OCI-LY7 (cell line): ENCODE data around the gene ALKBH4. TPM values are rescaled to one million over a fixed set of nuclear protein-coding genes. Genes with fewer than 3 reads are reported as not detected.

ENCODE experiments used
- BruUV-seq: library from RNA; stranded (reverse); fragments of 400-500 nt; replicated peaks from 2 replicates; lab custom pipeline; 2021; lab: Mats Ljungman, UMichigan
- CTCF ChIA-PET: fragments of 300-600 bp; sonication (Branson Sonifier 250); formaldehyde crosslinking; loops from one replicate; lab custom pipeline; 2022; ENCODE audit warnings: antibody characterized with exemption; ENCODE audit not compliant: unreplicated experiment; lab: Charles Lee
- POLR2A ChIA-PET: fragments of 300-600 bp; sonication (Branson Sonifier 250); formaldehyde crosslinking; loops from one replicate; lab custom pipeline; 2022; ENCODE audit warnings: antibody characterized with exemption; lab: Charles Lee
- DNase-seq: peaks from one replicate; pipeline ENCODE4 v3.0.0-alpha.2; 2015; ENCODE audit warnings: low spot score
- H2AFZ ChIP-seq: fragments of 200-600 bp; sonication (generic), shearing (Covaris generic); 2 replicates; pipeline ENCODE4 v1.6.1; 2014; ENCODE audit warnings: mild to moderate bottlenecking, antibody characterized with exemption, low read length, moderate library complexity
- H3K27ac ChIP-seq: fragments of 200-600 bp; sonication (generic); 2 replicates; pipeline ENCODE4 v1.5.1; 2014; ENCODE audit warnings: mixed run types, low read depth, mild to moderate bottlenecking, moderate library complexity, low read length, inconsistent platforms; ENCODE audit not compliant: poor library complexity, severe bottlenecking
- H3K36me3 ChIP-seq: fragments of 200-600 bp; sonication (generic); 2 replicates; pipeline ENCODE4 v1.6.1; 2014; ENCODE audit warnings: mild to moderate bottlenecking, antibody characterized with exemption, low read length, moderate library complexity, mixed read lengths; ENCODE audit not compliant: insufficient read depth
- H3K4me1 ChIP-seq: fragments of 200-600 bp; sonication (generic); 2 replicates; pipeline ENCODE4 v1.5.1; 2014; ENCODE audit warnings: mild to moderate bottlenecking, low read length; ENCODE audit not compliant: insufficient read depth, poor library complexity, severe bottlenecking
- H3K4me2 ChIP-seq: fragments of 200-600 bp; sonication (generic); 2 replicates; pipeline ENCODE4 v1.6.1; 2014; ENCODE audit warnings: mild to moderate bottlenecking, low read length
- H3K4me3 ChIP-seq: fragments of 200-600 bp; sonication (generic); 2 replicates; pipeline ENCODE4 v1.5.1; 2014; ENCODE audit warnings: mild to moderate bottlenecking, low read depth, low read length; ENCODE audit not compliant: poor library complexity, severe bottlenecking
- H3K79me2 ChIP-seq: fragments of 200-600 bp; sonication (generic); 2 replicates; pipeline ENCODE4 v1.6.1; 2016; ENCODE audit warnings: low read depth, mild to moderate bottlenecking, low read length, moderate library complexity, mixed read lengths; ENCODE audit not compliant: insufficient read depth
- H3K9me2 ChIP-seq: fragments of 200-600 bp; sonication (generic); 2 replicates; pipeline ENCODE4 v1.6.1; 2016; ENCODE audit warnings: mild to moderate bottlenecking, low read length, mixed read lengths; ENCODE audit not compliant: insufficient read depth
- H3K9me3 ChIP-seq: fragments of 200-600 bp; sonication (generic); 2 replicates; pipeline ENCODE4 v1.6.1; 2014; ENCODE audit warnings: mild to moderate bottlenecking, mixed run types, low read length, mixed read lengths
- H4K20me1 ChIP-seq: fragments of 200-600 bp; sonication (generic); 2 replicates; pipeline ENCODE4 v1.6.1; 2014; ENCODE audit warnings: mild to moderate bottlenecking, antibody characterized with exemption, low read length, moderate library complexity, mixed read lengths; ENCODE audit not compliant: insufficient read depth
- CTCF ChIP-seq: fragments of 200-600 bp; sonication (generic); conservative IDR thresholded peaks from 2 replicates; pipeline ENCODE4 v1.5.1; 2014; ENCODE audit warnings: mild to moderate bottlenecking, antibody characterized with exemption, low read length, moderate library complexity, mixed read lengths
- EZH2phosphoT487 ChIP-seq: fragments of 200-600 bp; sonication (generic); IDR thresholded peaks from 2 replicates; pipeline ENCODE4 v1.6.1; 2018; ENCODE audit warnings: low read depth, borderline replicate concordance, mild to moderate bottlenecking, mixed run types, antibody characterized with exemption, low read length, moderate library complexity, mixed read lengths
- intact Hi-C: fragments of 100-400 bp; cut with micrococcal nuclease; formaldehyde crosslinking; loops from one replicate; pipeline ENCODE4 v1.10.0; 2022; ENCODE audit not compliant: unreplicated experiment
- total RNA-seq, 2 experiments: library from RNA; depleted of rRNA in 1 of 2; stranded (reverse); fragments of >200 nt in 1 of 2; shearing (Covaris generic) in 1 of 2; gene quantifications; 2 replicates each; pipeline ENCODE4 v1.2.3, GENCODE V29; 2014 to 2022

The ALKBH4 gene
- total RNA-seq, 2 experiments from 2014 or later = 13.3 to 17.5 TPM

- POLR2A ChIA-PET = interaction anchor here (0.7 to 6.2 kb wide), 5 partner anchors 8 to 18 kb away, joined by 3 to 66 read pairs (median 5); no protein-coding TSS in a partner anchor
- Histone ChIP-seq H3K36me3 (peaks cover 47% of the 10 kb centered on the region), H3K27ac (peak overlapping the region; percentile 94), H3K9me2 (no peaks in the 10 kb centered on the region), H3K4me3 (peak overlapping the region; percentile 80), H3K4me1 (peaks cover 69% of the 10 kb centered on the region), H3K79me2 (peaks cover 56% of the 10 kb centered on the region), H2AFZ (no peak overlapping the region), H3K9me3 (no peaks in the 10 kb centered on the region), H3K4me2 (peak overlapping the region; percentile 99), H4K20me1 (no peaks in the 10 kb centered on the region)
- no peak for TF ChIP-seq EZH2phosphoT487
- no peak; the same call in 1 of the 2 replicates for TF ChIP-seq CTCF
- BruUV-seq = TSS peak; percentile 59
- intact Hi-C loops = loop anchor here (2.0 to 5.0 kb wide), 2 partner anchors 37 to 577 kb away; partner anchors contain the start of gene PRKRIP1
- CTCF ChIA-PET = interaction anchor here (0.9 to 1.6 kb wide), 3 partner anchors 16 to 21 kb away, joined by 3 to 6 read pairs (median 3); no protein-coding TSS in a partner anchor
- peak; percentile 70 for DNase-seq
These were observed 30.6 kb downstream of the ALKBH4 start for GRCh38 chr7:102434039-102434486.

- peaks cover 68% of the 10 kb centered on the region for H3K4me1 ChIP-seq
- DNase-seq = peak; percentile 89
- H3K9me3 ChIP-seq = no peaks in the 10 kb centered on the region
- CTCF ChIA-PET = interaction anchor here (0.9 kb wide), 1 partner anchor 17 kb away, joined by 3 read pairs; no protein-coding TSS in a partner anchor
- H3K4me3 ChIP-seq = peak within 1 kb of the TSS; percentile 80
- TF ChIP-seq EZH2phosphoT487 (no peak), CTCF (0 out of 2 replicates have a peak, but pooled peaks have one; percentile 28)
- peaks cover 51% of the 10 kb centered on the region for H3K79me2 ChIP-seq
- no peaks in the 10 kb centered on the region for H4K20me1 ChIP-seq
- peaks cover 44% of the 10 kb centered on the region for H3K36me3 ChIP-seq
- intact Hi-C loops = loop anchor here (1.0 to 5.0 kb wide), 3 partner anchors 8 to 576 kb away; partner anchors contain the start of gene PRKRIP1
- no TSS peak for BruUV-seq
- peak within 1 kb of the TSS; percentile 99 for H3K4me2 ChIP-seq
- H2AFZ ChIP-seq = no peak within 1 kb of the TSS; the same call in 1 of the 2 replicates
- peak within 1 kb of the TSS; percentile 94 for H3K27ac ChIP-seq
- H3K9me2 ChIP-seq = no peaks in the 10 kb centered on the region
- POLR2A ChIA-PET = interaction anchor here (0.7 to 6.2 kb wide), 5 partner anchors 8 to 32 kb away, joined by 3 to 66 read pairs (median 6); no protein-coding TSS in a partner anchor
These were observed 31.2 kb downstream of the ALKBH4 start, which contains the start of gene ORAI2 for GRCh38 chr7:102433219-102434038. ORAI2 (plus strand) TSS chr7:102433575; CDS start chr7:102438957, 5,382 bp downstream.
